HCT116 (cell line): ENCODE results near the gene TICAM2. TPM values are rescaled to one million over a fixed set of nuclear protein-coding genes. Genes with fewer than 3 reads are reported as not detected.
A peak's percentile ranks its signal among the peaks of the same experiment; 100 is the strongest.

ENCODE experiments used
- ATAC-seq: fragments of 200-7000 bp; cut with Tn5 transposase; 2 replicates; pipeline ENCODE4 v1.9.1; 2020; ENCODE audit warnings: mild to moderate bottlenecking, moderate library complexity
- BruUV-seq: library from RNA; stranded (reverse); fragments of 400-500 nt; replicated peaks from 2 replicates; lab custom pipeline; 2021; lab: Mats Ljungman, UMichigan
- CTCF ChIA-PET: fragments of 300-600 bp; sonication (Branson Sonifier 250); formaldehyde crosslinking; loops from one replicate; lab custom pipeline; 2021; ENCODE audit warnings: antibody characterized with exemption; lab: Charles Lee
- POLR2A ChIA-PET: fragments of 300-600, 350-600 bp; sonication (Branson Sonifier 250); formaldehyde crosslinking; loops from one replicate; lab custom pipeline; 2021; ENCODE audit warnings: antibody characterized with exemption; lab: Charles Lee
- RAD21 ChIA-PET, 2 experiments: fragments of 300-600 bp; sonication (Branson Sonifier 250); formaldehyde crosslinking; loops; one replicate each; lab custom pipeline; 2023; ENCODE audit warnings: low total read pairs in 2 of 2; ENCODE audit not compliant: uncharacterized antibody in 2 of 2, unreplicated experiment in 2 of 2, low non-redundant PET in 1 of 2; lab: Charles Lee
- DNase-seq: peaks from one replicate; pipeline ENCODE4 v3.0.0-alpha.2; 2010; ENCODE audit warnings: low read depth, low spot score
- H2AFZ ChIP-seq: fragments of 200-600 bp; shearing (Covaris generic), sonication (generic); 2 replicates; pipeline ENCODE4 v1.6.1; 2017; ENCODE audit warnings: low read depth, mixed run types, mixed read lengths, antibody characterized with exemption, low read length; ENCODE audit not compliant: poor library complexity, severe bottlenecking
- H3K27ac ChIP-seq: 2 replicates; pipeline ENCODE4 v1.5.1; 2012; ENCODE audit warnings: low read depth, low read length
- H3K27me3 ChIP-seq: fragments of 200-600 bp; sonication (generic); 2 replicates; pipeline ENCODE4 v1.6.1; 2016; ENCODE audit warnings: mixed run types, low read length, mixed read lengths; ENCODE audit not compliant: insufficient read depth
- H3K36me3 ChIP-seq, 2 experiments: fragments of 200-500 bp in 1 of 2; fragments of 200-600 bp in 1 of 2; sonication (Bioruptor generic) in 1 of 2; sonication (generic) in 1 of 2; 2 replicates each; pipeline versions ENCODE4 v1.5.1 to v1.6.1; 2014 to 2016; ENCODE audit warnings: low read length in 2 of 2, inconsistent platforms in 1 of 2, mixed read lengths in 1 of 2, mixed run types in 1 of 2; ENCODE audit not compliant: insufficient read depth in 2 of 2, control insufficient read depth in 1 of 2
- H3K4me1 ChIP-seq, 2 experiments: fragments of 200-600 bp in 1 of 2; sonication (generic) in 1 of 2; 2 replicates each; pipeline versions ENCODE4 v1.5.1 to v1.6.1; 2012 to 2017; ENCODE audit warnings: low read length in 2 of 2, inconsistent platforms in 1 of 2, mild to moderate bottlenecking in 1 of 2, mixed read lengths in 1 of 2, mixed run types in 1 of 2, moderate library complexity in 1 of 2; ENCODE audit not compliant: insufficient read depth in 2 of 2, control insufficient read depth in 1 of 2
- H3K4me2 ChIP-seq: fragments of 200-600 bp; sonication (generic); 2 replicates; pipeline ENCODE4 v1.6.1; 2017; ENCODE audit warnings: mixed run types, low read length, mixed read lengths
- H3K4me3 ChIP-seq, 2 experiments: fragments of 200-600 bp in 1 of 2; sonication (generic) in 1 of 2; replicated peaks in 1 of 2; 2 replicates each; pipeline ENCODE4 v1.5.1; 2011 to 2016; ENCODE audit warnings: low read length in 2 of 2, control low read depth in 1 of 2, low read depth in 1 of 2, mild to moderate bottlenecking in 1 of 2, mixed read lengths in 1 of 2, mixed run types in 1 of 2
- H3K79me2 ChIP-seq: fragments of 200-600 bp; sonication (generic); 2 replicates; pipeline ENCODE4 v1.6.1; 2017; ENCODE audit warnings: mild to moderate bottlenecking, mixed run types, low read length, moderate library complexity, mixed read lengths; ENCODE audit not compliant: insufficient read depth
- H3K9ac ChIP-seq: fragments of 200-600 bp; sonication (generic); 2 replicates; pipeline ENCODE4 v1.6.1; 2016; ENCODE audit warnings: low read length, mixed read lengths
- H3K9me2 ChIP-seq: fragments of 200-600 bp; sonication (generic), shearing (Covaris generic); 2 replicates; pipeline ENCODE4 v1.6.1; 2017; ENCODE audit warnings: mixed run types, mild to moderate bottlenecking, moderate library complexity; ENCODE audit not compliant: insufficient read depth
- H3K9me3 ChIP-seq, 2 experiments: fragments of 200-500 bp in 1 of 2; fragments of 200-600 bp in 1 of 2; sonication (Bioruptor generic) in 1 of 2; sonication (generic) in 1 of 2; 2 replicates each; pipeline ENCODE4 v1.6.1; 2014 to 2017; ENCODE audit warnings: low read length in 2 of 2, mixed read lengths in 2 of 2, inconsistent platforms in 1 of 2, low read depth in 1 of 2, mild to moderate bottlenecking in 1 of 2, mixed run types in 1 of 2, moderate library complexity in 1 of 2; ENCODE audit not compliant: control insufficient read depth in 1 of 2, insufficient read depth in 1 of 2
- H4K20me1 ChIP-seq: fragments of 200-600 bp; sonication (generic), shearing (Covaris generic); 2 replicates; pipeline ENCODE4 v1.6.1; 2017; ENCODE audit warnings: mixed run types, mild to moderate bottlenecking, moderate library complexity; ENCODE audit not compliant: insufficient read depth
- ELF1 ChIP-seq: IDR thresholded peaks from 2 replicates; pipeline ENCODE4 v1.6.1; 2012; ENCODE audit warnings: low read depth, borderline replicate concordance
- EZH2 ChIP-seq: fragments of 200-600 bp; sonication (generic); IDR thresholded peaks from 2 replicates; pipeline ENCODE4 v1.6.1; 2017; ENCODE audit warnings: antibody characterized with exemption, mixed run types
- POLR2A ChIP-seq: IDR thresholded peaks from 2 replicates; pipeline ENCODE4 v1.7.0; 2011; ENCODE audit warnings: borderline replicate concordance; ENCODE audit not compliant: insufficient read depth, insufficient read length; ENCODE audit errors: extremely low read depth
- POLR2AphosphoS5 ChIP-seq: IDR thresholded peaks from 2 replicates; pipeline ENCODE4 v1.6.1; 2011; ENCODE audit warnings: mild to moderate bottlenecking, low read depth, low read length, moderate library complexity
- SIN3A ChIP-seq: IDR thresholded peaks from 2 replicates; pipeline ENCODE4 v1.6.1; 2012; ENCODE audit warnings: low read depth
- SP1 ChIP-seq: IDR thresholded peaks from 2 replicates; pipeline ENCODE4 v1.6.1; 2012; ENCODE audit warnings: low read depth
- SRF ChIP-seq: IDR thresholded peaks from 2 replicates; pipeline ENCODE4 v1.6.1; 2012; ENCODE audit warnings: low read depth
- TCF7L2 ChIP-seq: IDR thresholded peaks from 2 replicates; pipeline ENCODE4 v1.7.0; 2011; ENCODE audit warnings: borderline replicate concordance, inconsistent platforms; ENCODE audit not compliant: insufficient read depth, insufficient read length; ENCODE audit errors: extremely low read depth
- ZNF274 ChIP-seq: fragments of 200-500 bp; sonication (Bioruptor generic); IDR thresholded peaks from 2 replicates; pipeline ENCODE4 v1.6.1; 2014; ENCODE audit warnings: mild to moderate bottlenecking, low read depth, low read length, inconsistent platforms
- intact Hi-C: fragments of 100-400 bp; cut with micrococcal nuclease; formaldehyde crosslinking; loops from 2 replicates; pipeline ENCODE4 v1.10.0; 2022
- total RNA-seq: library from RNA; stranded (reverse); gene quantifications from one replicate; pipeline ENCODE4 v1.2.1, GENCODE V29; 2021; ENCODE audit not compliant: unreplicated experiment
- TF ChIP-seq, protein P1 (sequence below): IDR thresholded peaks from 2 replicates; pipeline ENCODE4 v1.6.1; 2012
- TF ChIP-seq, protein P2 (sequence below): IDR thresholded peaks from 2 replicates; pipeline ENCODE4 v1.6.1; 2012
- TF ChIP-seq, protein P3 (sequence below), 3 experiments: fragments of 200-600 bp in 1 of 3; sonication (generic) in 1 of 3; IDR thresholded peaks in 2 of 3; conservative IDR thresholded peaks in 1 of 3; 2 replicates each; pipeline ENCODE4 v1.5.1; 2012 to 2017; ENCODE audit warnings: low read depth in 2 of 3, low read length in 2 of 3, antibody characterized with exemption in 1 of 3, borderline replicate concordance in 1 of 3, control low read depth in 1 of 3, mild to moderate bottlenecking in 1 of 3, mixed read lengths in 1 of 3, mixed run types in 1 of 3, moderate library complexity in 1 of 3; ENCODE audit not compliant: insufficient read depth in 1 of 3
- TF ChIP-seq, protein P4 (sequence below): IDR thresholded peaks from 2 replicates; pipeline ENCODE4 v1.6.1; 2012; ENCODE audit warnings: low read depth

The TICAM2 gene
- total RNA-seq, 1 experiment from 2014 or later: 2.9 TPM

DNA sequence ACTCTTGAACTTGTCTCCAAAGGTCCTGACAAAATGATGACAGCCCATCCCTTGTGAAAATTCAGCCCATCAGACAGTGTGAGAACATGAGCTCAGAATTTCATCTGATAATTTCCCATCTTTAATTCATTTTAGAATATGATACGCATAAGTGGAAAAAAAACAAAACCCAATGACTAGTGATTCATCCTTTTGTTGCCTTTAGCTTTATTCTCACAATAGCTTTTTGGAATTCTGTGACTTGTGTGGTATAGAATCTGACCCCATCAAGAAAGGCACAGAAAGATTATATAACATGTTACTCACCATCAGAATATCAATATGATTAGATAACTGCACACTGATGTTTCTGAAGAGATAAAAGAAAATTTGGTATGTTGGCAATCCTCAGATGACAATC is 39.7 kb upstream of the TICAM2 start:
- ChIA-PET CTCF (interaction anchor here (1.3 kb wide), 1 partner anchor 13 kb away, joined by 4 read pairs; no protein-coding TSS in a partner anchor), RAD21 (no interaction called here), POLR2A (interaction anchor here (1.2 kb wide), 1 partner anchor 185 kb away, joined by 3 read pairs; no protein-coding TSS in a partner anchor)
- TF ChIP-seq EZH2: no peak
- TF ChIP-seq, protein P1, sequence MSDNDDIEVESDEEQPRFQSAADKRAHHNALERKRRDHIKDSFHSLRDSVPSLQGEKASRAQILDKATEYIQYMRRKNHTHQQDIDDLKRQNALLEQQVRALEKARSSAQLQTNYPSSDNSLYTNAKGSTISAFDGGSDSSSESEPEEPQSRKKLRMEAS: no peak
- TF ChIP-seq, protein P2, sequence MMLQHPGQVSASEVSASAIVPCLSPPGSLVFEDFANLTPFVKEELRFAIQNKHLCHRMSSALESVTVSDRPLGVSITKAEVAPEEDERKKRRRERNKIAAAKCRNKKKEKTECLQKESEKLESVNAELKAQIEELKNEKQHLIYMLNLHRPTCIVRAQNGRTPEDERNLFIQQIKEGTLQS: no peak
- Histone ChIP-seq H4K20me1 (no peaks in the 10 kb centered on the region), H3K27ac (no peak overlapping the region), H3K36me3 (no peaks in the 10 kb centered on the region), H3K27me3 (no peaks in the 10 kb centered on the region), H3K9me3 (no peaks in the 10 kb centered on the region), H3K4me1 (peaks cover 0 to 4% of the 10 kb centered on the region in 2 experiments; a peak in 1 of 4 replicates), H2AFZ (peak overlapping the region; percentile 29), H3K79me2 (no peaks in the 10 kb centered on the region), H3K9me2 (no peaks in the 10 kb centered on the region), H3K4me2 (no peak overlapping the region), H3K9ac (no peak overlapping the region), H3K4me3 (no peak overlapping the region)
- DNase-seq: no peak
- intact Hi-C loops: no loop called here
- no peak for ATAC-seq
- no TSS peak for BruUV-seq

DNA sequence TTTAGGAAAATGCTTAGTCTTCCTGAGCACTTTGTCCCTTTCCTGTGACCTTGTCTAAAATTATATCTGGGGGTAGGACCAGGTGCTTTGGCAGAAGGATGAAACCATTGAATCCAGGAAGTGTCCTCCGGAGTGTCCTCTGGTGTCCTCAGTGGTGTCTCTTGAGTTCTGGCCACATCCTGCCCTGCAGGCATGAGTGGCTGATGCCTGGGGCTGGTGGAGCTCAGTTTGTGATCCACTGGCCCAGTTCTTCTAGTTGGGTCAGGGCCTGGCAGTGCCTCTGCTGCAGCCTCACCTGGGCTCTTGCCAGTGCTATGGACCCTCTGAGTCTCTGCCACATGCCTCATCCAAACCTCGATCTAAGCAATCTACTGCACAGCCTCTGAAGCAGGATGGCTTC is 38.0 kb upstream of the TICAM2 start:
- Histone ChIP-seq H3K27ac (no peak overlapping the region), H3K79me2 (no peaks in the 10 kb centered on the region), H3K9me2 (no peaks in the 10 kb centered on the region), H3K27me3 (no peaks in the 10 kb centered on the region), H3K4me3 (no peak overlapping the region), H3K36me3 (no peaks in the 10 kb centered on the region), H3K9ac (no peak overlapping the region), H4K20me1 (no peaks in the 10 kb centered on the region), H3K4me1 (peaks cover 0 to 14% of the 10 kb centered on the region in 2 experiments; a peak in 1 of 4 replicates), H2AFZ (peak overlapping the region; percentile 29), H3K4me2 (no peak overlapping the region), H3K9me3 (no peaks in the 10 kb centered on the region)
- intact Hi-C loops: no loop called here
- TF ChIP-seq ZNF274 (no peak), ELF1 (no peak), SIN3A (no peak), TCF7L2 (no peak), SP1 (no peak), POLR2A (no peak), SRF (no peak), POLR2AphosphoS5 (no peak)
- TF ChIP-seq, protein P3, sequence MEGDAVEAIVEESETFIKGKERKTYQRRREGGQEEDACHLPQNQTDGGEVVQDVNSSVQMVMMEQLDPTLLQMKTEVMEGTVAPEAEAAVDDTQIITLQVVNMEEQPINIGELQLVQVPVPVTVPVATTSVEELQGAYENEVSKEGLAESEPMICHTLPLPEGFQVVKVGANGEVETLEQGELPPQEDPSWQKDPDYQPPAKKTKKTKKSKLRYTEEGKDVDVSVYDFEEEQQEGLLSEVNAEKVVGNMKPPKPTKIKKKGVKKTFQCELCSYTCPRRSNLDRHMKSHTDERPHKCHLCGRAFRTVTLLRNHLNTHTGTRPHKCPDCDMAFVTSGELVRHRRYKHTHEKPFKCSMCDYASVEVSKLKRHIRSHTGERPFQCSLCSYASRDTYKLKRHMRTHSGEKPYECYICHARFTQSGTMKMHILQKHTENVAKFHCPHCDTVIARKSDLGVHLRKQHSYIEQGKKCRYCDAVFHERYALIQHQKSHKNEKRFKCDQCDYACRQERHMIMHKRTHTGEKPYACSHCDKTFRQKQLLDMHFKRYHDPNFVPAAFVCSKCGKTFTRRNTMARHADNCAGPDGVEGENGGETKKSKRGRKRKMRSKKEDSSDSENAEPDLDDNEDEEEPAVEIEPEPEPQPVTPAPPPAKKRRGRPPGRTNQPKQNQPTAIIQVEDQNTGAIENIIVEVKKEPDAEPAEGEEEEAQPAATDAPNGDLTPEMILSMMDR (IDR thresholded peaks at IDR 0.05 in 2 of 3, conservative IDR thresholded peaks at IDR 0.05 in 1 of 3; ENCODE audit: borderline replicate concordance in 1 of 3, insufficient read depth in 1 of 3, low read depth in 2 of 3, low read length in 2 of 3): no peak
- TF ChIP-seq, protein P4, sequence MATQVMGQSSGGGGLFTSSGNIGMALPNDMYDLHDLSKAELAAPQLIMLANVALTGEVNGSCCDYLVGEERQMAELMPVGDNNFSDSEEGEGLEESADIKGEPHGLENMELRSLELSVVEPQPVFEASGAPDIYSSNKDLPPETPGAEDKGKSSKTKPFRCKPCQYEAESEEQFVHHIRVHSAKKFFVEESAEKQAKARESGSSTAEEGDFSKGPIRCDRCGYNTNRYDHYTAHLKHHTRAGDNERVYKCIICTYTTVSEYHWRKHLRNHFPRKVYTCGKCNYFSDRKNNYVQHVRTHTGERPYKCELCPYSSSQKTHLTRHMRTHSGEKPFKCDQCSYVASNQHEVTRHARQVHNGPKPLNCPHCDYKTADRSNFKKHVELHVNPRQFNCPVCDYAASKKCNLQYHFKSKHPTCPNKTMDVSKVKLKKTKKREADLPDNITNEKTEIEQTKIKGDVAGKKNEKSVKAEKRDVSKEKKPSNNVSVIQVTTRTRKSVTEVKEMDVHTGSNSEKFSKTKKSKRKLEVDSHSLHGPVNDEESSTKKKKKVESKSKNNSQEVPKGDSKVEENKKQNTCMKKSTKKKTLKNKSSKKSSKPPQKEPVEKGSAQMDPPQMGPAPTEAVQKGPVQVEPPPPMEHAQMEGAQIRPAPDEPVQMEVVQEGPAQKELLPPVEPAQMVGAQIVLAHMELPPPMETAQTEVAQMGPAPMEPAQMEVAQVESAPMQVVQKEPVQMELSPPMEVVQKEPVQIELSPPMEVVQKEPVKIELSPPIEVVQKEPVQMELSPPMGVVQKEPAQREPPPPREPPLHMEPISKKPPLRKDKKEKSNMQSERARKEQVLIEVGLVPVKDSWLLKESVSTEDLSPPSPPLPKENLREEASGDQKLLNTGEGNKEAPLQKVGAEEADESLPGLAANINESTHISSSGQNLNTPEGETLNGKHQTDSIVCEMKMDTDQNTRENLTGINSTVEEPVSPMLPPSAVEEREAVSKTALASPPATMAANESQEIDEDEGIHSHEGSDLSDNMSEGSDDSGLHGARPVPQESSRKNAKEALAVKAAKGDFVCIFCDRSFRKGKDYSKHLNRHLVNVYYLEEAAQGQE: no peak
- TF ChIP-seq, protein P2: no peak
- BruUV-seq: no TSS peak
- ATAC-seq (no peak), DNase-seq (no peak)
- ChIA-PET RAD21 (no interaction called here), CTCF (no interaction called here), POLR2A (no interaction called here)
